Islet precursor cell (in vitro differentiated cells): ENCODE data around the gene SLC12A7.

ENCODE experiments used
- DNase-seq: peaks from one replicate; pipeline ENCODE4 v3.0.0-alpha.2; 2018

SLC12A7 gene

DNA sequence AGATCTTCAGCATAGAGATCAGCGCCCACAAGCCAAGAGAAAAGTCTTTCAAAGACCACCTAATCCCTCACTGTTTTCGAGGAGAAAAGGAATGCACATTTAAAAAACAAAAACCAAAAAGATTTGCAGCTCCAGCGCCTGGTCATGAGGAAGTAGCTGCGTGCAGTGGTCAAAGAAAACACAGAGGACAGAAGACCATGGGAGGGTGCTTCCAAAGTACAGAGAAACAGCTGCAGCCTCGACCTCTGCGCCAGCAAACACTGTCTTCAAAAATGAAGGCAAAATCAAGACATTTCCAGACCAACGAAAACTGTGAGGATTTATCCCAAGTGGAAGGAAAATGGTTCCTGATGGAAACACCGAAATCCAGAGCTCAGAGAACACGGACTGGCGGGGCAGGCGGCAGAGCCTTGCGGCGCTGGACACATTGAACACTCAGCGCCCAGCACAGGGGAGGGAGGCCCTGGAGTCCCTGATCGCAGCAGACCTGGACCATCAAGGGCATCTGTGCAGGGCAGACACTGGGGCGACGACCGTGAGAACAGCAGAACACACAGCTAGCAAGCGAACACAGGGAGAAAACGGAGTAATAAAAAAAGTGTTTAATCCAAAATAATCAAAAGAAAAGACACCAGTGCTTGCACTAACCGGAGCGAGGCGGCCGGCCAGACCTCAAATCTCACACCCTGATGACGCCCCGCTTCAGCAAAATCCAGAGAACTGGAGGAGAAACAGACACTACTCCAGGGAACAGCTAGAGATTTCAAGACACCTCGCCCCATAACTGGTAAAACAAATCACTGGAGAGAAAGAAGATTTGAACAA is 12.6 kb upstream of the SLC12A7 start:
- no peak for DNase-seq

DNA sequence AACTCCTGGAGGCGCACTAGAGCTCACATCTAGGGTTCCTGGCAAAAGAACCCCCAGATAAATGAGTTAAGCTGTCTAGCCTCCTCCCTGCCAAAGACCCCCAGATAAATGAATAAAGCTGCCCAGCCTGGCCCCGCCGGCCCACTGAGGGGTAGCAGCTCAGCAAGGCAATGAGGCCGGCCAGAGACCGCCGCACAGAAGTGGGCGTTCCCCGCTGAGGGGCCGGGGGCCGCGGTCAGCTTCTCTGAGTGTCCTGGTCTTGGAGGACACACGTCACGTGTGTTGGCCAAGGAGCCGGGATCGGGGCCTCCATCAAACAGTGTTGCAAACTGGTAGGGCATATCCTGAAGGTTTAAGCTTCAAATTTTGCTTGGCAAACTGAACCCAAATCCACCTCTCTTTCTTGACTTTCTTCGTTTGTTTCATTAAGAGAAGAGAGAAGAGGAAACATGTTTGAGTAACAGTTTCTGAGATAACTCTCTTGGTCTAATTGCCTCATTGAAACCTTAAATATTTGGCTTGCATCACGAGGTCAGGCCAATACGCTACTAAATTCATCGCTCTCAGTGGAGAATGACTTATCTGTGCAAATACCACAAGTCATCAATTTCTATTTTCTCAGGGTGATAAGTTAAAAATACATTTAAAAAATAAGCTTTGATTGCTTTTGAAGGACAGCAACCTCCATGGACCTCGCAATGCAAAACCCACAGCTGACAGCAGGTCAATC is 11.7 kb upstream of the SLC12A7 start:
- no peak for DNase-seq

DNA sequence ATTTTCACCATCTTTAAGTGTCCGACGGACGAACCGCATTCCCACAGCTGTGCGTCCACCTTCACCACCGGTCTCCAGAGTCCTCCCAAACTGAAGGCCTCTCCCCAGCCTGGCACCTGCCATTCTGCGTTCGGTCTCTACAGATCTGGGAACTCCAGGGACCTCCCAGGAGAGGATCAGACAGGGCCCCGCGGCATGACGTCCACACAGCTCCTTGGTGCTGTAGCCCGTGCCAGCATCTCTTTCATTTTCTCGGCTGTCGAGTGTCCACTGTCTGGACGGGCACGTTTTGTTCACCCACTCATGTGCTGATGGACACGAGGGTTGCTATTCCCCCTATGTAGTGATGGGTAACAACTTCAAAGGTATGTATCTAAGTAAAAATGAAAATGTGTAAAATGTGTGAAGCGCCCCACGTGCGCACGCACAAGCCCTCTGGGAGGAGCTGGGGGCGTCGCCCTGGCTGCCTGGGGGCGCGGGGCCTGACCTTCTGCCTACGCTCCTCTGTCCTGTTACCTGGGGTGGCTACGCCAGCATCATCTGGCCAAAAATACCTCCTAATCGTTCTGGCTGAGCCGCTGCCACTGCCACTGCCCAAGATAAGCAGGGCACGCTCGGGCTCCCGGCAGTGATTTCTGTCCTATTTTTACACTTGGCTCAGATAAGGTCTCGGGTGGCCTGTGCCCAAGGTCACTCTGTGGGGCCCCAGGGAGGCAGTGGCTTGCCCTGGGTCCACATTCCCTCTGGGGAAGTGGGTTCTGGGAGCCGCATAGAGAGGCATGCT is 10.8 kb upstream of the SLC12A7 start:
- DNase-seq, result no peak

DNA sequence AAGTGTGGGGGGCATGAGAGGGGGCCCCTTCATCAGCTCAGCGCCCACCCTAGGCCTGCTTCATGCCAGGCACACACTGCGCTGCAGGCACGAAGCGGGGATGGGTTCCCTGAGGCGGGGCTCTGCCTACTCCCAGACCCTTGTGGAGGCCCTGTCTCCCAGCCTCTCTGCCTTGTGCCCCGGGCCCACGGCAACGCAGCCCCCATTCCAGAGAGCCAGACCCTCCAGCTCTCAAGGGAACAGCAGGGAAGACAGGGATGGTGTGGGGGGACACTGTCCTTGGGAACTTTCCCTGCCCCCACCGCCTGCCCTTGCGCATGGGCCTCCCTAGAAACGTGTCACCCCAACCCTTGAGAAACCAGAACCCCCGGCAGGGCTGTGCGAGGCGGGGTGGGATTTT is 10.0 kb upstream of the SLC12A7 start:
- no peak for DNase-seq

DNA sequence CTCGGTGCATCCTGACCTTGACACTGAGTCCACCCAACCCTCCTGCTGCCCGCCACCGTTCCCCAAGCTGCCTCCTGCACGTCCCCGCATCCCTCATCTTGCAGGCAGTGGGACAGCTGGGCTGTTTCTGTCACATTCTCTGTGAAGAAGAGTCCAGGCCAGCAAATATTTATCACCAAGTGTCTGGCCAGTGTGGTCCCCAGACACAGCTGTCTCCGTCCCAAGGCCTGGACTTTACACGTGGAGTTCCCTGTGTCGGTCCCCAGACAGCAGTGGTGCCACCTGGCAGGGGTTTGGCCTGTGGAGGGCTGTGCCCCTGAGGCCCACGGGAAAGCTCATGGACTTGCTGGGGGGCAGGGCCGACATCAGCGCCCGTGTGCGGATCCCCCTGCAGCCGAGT is 9.2 kb upstream of the SLC12A7 start:
- no peak for DNase-seq

DNA sequence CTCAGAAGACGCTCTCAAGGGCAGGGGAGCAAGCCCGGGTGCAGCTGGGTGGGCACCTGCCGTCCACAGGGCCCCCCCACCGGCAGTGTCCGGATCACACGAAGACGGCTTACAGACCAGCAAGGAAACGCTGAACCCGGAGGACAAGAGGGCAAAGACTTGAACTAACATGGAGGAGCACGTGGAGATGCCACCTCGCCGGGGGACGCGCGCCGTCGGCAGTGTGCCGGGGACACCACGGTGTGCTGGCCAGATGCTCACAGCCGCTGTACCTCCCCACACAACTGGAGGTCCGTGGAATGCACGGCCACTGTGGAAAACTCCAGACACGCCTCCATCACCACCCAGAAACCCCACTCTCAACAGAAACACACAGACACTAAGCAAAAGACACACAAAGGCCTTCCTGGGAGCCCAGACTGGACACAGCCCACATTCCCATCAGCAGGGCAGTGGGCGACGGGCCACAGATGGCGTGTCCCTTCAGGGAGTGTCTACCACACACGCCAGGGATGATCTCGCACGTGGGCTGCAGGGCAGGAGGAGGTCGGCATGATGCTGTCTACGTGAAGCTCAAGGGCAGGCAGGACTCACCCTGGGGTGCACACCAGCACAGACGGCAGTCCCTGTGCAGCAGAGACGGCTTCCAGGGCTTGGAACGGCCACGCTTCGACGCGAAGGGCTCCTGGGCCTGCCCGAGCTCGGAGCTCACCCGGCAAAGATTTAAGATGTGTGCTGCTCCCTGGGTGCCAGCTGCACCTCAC is 8.6 kb upstream of the SLC12A7 start:
- DNase-seq, result no peak

DNA sequence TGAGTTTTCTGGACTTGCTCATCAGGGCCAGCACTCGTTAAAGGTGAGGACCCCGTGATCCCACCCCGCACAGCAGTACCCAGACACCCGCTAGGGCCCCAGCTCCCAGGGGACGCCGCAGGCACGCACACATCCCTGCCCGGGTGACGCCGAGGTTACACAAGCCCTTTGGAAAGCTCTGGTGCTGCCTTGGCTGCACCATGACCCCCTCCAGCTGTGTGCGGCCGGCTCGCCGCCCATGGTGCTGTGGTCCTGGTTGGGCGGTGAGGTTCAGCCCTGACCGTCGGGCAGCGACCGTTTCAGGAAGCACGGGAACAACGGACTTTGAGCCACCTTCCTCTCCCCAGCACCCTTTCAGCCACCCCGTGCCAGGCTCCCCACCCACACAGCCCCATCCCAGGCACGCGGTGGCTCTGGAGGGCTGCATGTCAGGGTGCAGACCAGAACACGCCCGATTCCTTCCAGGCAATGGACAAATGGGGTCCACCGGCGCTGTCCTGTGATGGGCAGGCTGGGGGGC is 7.5 kb upstream of the SLC12A7 start:
- DNase-seq, result no peak

DNA sequence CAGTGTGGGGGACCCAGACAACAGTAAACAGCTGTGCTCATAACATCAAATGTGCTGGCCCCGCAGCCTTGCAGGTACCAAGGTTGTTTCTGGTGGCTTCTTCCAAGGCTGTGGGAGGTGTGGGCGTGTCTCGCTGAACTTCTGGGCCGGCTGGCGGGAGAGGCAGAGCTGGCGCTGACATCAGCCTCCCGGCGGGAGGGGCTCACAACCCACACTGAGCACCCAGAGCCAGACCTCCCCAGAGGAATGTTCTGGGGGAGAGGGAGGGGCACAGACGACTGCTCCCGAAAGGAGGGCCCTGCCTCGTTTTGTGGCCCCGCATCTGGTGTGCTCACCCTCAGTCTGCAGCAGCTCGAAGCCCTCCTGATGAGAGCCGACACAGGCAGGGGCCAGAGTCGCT is 6.9 kb upstream of the SLC12A7 start:
- peak; percentile 87 for DNase-seq

DNA sequence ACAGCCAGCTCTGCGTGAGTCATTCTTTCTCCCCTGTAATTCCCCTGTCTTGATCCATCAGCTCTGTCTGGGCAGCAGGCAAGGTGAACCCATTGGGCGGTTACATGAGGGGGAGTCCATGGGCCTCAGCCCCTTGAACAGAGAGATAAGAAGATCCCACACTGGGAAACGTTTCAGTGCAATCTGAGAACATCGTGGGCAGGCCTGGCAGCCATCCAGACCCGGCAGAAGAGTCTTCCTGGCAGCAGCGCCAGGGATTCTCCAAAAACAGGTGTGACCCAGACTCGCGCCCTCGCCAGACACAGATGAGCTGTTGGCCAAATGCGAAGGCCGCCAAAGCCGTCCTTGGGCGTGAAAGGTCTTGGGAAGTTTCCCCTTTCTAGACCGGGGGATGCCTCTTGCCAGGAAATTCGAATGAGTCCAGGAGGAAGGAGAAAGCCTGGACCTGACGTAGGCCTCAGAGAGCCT is 6.4 kb upstream of the SLC12A7 start:
- no peak for DNase-seq

DNA sequence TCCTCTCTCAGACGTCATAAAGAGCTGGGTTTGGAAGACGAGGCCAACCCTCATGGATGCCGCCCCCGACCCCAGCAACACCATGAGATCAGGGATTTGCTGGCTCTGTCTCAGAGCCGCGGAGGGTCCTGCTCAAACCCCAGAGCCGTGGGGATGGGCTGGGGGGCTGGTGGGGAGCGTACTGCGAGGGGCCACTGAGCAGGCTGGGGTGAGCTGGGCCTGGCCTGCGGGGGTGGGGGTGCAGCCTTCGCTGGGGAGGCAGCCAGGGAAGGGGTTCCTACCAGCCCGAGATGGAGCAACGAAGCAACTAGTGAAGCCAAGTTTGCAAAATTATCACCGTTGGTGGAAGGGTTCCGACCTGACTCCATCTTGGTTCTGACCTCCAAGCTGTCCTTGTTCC is 5.1 kb upstream of the SLC12A7 start:
- DNase-seq, result no peak

DNA sequence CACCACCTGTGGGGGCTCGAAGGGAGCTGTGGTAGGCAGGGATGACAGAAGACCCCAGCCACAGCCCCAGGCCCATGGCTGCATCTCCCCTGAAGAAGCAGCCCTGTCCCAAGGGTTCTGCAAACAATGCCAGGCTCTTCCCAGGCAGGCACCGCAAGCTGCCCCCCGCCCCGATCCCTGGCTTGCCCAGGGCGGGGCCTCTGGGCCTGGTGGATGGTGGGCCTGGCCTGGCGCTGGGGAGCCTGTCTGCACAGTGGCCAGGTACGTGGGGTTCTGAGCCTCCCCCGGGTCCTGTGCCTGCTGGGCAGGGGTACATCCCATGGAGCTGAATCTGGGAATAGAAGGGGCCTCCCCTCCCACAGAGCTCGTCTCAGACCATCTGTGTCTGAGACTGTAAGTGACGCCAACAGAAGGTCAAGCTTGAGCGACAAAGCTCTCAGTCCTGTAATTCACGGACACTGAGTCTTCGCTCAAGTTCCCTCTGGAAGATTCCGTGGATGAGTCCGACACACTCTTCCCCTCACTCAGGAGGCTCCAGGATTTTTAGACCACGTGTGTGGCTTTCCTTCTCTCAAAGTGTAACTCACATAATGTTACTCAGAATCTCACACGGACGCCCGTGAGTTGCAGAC is 4.4 kb upstream of the SLC12A7 start:
- DNase-seq, result no peak

DNA sequence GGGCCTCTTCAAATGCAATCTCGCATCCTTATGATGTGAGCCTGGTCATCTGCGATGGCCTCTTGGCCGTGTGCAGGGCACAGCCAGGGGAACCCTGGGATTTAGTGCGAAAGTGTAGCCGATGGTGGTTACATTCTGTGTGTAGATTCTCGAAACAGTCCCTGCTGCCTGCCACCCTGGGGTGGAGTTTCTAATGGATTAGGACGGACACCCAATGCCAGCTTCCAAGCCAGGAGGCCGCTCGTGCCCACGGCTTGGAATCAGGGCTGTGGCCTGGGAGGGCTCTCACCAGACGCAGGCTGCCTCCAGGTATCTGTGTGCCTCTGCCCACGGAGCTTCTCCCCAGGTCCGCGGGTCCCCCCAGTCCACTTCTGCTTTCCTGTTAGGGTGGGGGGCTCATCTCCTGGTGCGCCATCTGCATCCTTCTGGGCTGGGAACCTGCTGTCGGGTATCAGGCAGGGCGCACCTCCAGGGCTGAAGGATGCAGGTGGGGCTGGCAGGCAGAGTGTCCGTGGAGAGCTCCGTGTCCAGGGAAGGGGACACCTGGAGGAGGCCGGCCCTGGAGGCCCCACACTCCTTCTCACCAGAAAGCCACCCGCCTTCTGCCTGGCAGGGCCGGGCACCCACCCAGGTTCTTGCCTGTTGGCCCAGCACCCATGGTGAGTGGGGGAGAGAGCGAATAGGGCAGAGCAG is 3.4 kb upstream of the SLC12A7 start:
- DNase-seq, result no peak

DNA sequence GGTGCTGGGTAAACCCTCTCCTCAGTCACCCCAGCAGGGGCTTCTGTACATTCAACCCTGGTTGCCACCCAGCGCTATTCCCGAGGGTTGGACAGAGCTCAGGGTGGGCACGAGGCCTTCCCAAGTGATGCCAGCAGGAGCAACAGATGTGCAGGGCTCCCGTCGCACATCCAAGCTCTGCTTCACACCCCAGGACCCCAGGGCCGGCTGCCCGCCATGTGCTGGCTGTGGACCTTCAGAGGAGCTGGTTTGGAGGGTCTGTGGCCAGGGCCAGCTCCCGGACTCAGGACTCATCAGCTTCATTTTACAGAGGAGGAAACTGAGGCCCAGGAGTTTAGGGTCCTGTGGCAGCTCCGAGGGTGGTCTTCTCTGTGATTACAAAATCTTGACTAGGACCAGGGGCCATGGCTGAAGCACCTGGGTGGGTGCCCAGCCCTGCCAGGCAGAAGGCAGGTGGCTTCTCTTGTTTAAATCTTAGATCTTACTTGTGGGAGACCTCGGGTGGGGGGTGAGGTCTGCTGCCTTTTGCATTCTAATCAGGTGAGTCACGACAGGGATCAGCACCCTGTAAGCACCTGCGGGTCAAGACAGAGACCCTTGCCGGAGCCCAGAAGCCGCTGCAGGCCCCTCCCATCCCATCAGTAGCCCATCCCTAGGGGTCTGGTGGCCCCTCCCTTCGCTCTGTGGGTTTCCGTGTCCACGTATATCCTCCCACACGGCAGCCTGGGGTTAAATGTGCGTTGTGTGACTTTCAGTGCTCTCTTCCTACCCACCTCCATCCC is 2.1 kb upstream of the SLC12A7 start:
- no peak for DNase-seq

DNA sequence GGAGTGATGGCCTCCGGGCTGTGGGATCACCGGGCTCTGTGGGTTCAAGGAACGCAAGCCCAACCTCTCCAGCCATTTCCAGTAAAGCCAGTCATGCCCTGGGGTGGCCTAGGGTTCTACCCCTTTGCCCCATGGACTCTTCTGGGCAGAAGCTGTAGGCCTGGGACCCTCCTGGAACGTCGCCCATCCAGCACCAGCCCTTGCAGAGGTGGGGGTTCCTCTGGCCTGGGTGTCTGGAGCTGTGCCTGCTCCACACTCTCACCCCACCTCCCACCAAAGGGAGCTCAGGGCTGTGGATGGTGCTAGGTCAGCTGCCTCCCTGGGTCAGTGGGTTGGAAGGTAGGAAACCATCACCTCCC is 1.4 kb upstream of the SLC12A7 start:
- no peak for DNase-seq

DNA sequence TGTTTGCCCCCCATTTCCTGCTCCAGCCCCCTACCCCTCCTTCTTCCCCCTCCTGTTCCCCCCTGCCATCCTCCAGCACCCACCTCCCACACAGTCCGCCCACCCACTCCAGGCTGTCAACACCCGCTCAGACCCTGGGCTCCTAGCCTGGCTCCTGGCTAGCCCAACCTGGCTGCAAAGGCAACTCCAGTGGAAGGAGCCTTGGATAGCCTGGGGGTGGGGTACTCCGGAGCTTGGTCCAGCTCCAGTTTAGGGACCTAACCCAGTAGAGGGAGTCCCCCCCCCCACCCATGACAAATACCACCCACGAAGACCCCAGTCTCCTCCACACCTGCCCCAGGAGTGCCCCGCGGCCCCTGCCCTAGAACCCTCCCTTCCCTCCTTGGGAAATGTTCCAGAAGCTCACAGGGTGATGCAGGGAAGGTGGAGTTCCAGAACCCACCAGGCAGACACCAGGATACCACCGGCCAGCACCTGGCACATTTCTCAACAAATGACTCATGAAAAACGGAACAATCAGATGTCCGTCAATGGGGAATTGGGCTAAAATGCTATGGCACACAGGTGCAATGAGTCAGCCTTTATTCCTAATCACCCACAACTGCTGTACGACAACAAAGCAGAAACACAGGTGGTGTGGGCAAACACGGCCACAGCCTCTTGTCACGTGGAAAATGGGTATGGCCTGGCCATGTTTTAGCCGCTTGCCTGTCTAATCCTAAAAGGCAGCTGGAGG is 901 bp upstream of the SLC12A7 start:
- no peak for DNase-seq

DNA sequence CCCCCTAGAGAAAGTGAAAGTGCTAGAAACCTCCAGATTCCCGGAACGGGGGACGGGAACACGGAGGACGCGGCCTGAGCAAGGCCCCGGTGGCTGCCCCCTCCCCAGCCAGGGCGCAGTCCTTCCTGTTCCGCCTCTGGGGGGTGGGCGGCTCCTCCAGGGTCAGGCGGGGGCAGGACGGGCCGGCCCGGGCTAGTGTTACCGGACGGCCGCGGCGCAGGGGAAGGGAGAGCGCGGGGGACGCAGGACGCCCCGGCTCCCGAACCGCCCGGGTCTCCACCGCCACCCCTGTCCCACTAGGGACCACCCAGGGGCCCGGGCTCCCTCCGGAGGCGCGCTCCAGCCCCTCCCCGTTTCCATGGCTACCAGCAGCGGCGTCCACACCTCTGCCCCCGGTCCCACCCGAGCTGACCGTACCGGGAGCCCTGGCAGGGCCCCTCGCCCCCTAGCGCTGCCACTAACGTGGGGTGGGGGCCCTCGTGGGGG is 579 bp downstream of the SLC12A7 start:
- no peak for DNase-seq

DNA sequence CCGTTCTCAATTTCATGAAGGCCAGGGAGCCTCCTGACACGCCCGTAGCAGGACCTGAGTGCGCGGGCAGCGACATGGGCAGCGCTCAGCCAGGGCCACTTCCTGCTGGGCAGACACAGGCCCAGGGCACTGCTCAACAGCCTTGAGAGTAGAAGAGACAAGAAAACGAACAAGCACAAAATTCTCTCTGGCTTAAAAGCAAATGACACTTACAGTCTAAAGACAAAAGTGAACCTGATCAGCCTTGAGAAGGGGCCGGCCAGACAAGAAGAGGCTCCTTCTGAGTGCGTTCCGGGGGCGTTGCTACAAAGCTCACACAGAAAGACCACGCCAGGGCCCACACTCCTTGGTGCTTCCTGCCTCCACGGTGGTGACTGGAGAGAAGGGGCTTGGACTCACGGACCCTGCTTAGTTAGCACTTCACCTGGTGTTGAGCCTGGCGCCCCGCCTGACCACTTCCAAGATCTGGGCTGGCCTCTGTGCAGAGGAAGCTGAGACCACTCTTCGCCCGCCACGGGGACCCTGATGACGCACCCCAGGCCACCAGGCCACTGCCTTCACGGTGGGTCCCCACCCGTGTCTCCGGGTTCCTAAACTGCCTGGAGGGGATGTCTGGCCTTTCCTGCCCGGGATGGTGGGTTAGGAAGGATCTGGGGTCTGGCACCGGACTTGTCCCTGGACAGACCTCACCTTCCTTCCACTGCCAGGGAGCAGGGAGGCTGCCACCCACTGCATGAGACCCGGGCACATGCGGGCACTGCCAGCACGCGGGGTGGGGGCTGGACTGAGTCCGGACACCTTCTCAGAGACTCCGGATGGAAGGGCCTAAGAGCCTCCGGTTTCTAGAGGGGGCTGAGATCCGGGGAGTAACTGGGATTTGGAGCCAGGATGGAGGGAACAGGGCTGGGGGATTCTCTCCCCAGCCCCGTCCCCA is 1.3 kb downstream of the SLC12A7 start:
- no peak for DNase-seq

DNA sequence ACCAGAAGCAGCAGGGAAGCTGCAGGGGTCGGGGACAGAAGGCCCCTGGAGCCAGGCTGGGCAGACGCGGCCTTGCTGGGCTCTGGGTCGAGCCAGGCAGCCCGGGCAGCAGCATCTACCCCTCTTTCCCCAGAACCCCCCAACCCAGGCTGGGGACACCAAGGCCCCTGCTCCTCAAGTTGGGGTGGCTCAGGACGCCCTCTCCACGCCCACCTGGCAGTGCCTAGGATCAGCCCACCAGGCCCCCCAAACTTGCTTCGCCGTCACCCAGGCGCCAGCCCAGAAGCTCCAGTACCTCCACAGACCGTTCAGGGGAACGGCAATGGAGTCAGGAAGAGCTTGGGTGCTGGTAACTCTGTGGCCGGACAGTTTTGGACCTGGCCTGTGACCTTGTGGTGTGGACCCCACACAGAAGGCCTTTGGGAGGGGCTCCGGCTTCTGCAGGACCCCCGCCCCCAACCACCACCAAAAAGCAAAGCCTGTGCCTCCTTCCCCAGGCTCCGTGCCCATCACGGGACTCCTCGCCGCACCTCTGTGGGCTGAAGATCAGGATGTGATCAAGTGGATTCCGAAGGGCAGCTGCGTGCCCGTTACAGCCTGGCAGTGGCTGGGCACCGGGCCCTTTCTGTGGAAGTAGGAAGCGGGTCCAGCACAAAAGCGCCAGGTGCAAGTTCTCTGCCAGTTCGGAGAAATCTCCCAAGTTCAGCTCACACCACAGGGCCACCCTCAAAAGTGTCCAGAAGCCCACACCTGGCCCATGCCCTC is 2.1 kb downstream of the SLC12A7 start:
- DNase-seq, result no peak
